Measurements from ENCODE around the gene FGD2. TPM values are rescaled to one million over a fixed set of nuclear protein-coding genes. Genes with fewer than 3 reads are reported as not detected.

Gene FGD2, protein sequence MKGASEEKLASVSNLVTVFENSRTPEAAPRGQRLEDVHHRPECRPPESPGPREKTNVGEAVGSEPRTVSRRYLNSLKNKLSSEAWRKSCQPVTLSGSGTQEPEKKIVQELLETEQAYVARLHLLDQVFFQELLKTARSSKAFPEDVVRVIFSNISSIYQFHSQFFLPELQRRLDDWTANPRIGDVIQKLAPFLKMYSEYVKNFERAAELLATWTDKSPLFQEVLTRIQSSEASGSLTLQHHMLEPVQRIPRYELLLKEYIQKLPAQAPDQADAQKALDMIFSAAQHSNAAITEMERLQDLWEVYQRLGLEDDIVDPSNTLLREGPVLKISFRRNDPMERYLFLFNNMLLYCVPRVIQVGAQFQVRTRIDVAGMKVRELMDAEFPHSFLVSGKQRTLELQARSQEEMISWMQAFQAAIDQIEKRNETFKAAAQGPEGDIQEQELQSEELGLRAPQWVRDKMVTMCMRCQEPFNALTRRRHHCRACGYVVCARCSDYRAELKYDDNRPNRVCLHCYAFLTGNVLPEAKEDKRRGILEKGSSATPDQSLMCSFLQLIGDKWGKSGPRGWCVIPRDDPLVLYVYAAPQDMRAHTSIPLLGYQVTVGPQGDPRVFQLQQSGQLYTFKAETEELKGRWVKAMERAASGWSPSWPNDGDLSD
- 0.57 and 0.58 TPM in 2 replicates for total RNA-seq

DNA sequence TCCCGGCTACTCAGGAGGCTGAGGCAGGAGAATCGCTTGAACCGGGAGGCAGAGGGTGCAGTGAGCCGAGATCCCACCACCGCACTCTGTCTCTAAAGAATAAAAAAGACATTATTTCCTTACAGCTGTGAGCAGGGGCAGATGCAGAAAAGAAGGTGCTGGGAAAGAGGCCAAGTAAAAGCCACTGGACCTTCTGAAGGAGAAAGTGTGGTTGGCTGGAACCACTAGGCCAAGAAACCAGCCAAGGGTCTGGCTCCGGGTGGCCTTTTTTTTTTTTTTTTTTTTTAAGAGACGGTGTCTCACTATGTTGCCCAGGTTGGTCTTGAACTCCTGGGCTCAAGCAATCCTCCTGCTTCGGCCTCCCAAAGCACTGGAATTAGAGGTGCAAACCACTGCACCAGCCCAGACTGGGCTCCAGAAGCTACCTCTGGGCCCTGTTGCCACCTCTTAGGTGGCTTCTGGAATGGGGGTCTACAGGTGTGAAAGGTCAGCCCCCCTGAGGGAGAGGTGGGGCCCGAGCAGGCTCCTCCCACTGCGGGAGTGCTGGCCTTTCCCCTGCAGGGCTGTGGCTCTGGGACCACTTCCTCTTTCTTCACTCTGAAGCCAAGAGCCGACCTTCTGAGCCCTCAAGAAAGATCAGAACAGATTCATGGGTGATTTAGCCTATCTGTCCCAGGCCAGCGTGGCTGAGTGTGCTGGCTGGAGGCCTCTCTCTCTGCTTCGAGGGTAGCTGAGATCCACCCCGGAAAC is at the start of gene FGD2:
Gene FGD2 (plus strand): TSS at position 595 of the 750 bp plus-strand sequence. CDS start 163 bp downstream, outside the sequence.
- Mint-ChIP-seq H3K36me3 (ENCODE audit: low read depth) (no peaks in the 10 kb centered on the region), H3K9me3 (no peaks in the 10 kb centered on the region), H3K27ac (no peak within 1 kb of the TSS), H3K27me3 (peaks cover 7% of the 10 kb centered on the region), H3K4me1 (peaks cover 12% of the 10 kb centered on the region), H3K4me3 (no peak within 1 kb of the TSS)
- intact Hi-C loops (cut with micrococcal nuclease): no loop called here
- no peak for DNase-seq

DNA sequence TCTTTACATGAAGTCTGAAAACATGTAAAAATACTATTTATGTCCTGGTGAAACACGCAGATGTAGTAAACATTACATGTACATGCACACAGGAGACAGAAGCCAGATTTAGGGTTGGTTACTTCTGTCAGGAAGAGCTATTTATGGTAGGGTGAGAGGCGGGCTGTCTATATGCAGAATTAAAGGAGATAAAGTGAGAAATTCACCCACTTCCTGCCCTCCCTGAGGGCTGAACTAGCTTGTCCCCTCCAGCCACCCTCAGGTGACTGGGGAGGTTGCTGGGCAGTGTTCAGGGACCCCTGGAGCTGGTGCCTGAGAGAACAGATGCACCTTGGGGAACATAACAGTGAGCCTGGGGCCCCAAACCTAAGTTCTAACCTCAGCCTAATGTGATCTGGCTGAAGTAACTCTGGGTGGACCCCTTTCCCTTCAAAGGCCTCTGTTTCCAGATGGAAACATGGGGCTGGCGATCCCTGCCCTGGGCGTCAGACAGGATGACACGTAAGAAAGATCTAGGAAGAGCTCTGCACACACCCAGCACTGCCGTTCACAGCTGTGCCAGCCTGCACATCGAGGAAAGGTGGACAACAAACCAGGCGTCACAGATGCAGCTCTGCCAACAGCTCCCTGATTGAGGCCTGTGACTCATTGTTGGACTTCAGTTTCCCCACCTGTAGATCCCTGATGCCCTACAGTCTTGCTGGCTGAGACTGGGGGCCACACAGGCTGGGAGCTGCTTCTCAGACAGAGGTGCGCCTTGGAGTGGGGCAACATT is 49.6 kb upstream of the FGD2 start:
- peaks cover 6% of the 10 kb centered on the region for H3K27me3 Mint-ChIP-seq
- H3K4me3 Mint-ChIP-seq: no peak overlapping the region
- no peak overlapping the region for H3K27ac Mint-ChIP-seq
- H3K36me3 Mint-ChIP-seq (ENCODE audit: low read depth): no peaks in the 10 kb centered on the region
- H3K9me3 Mint-ChIP-seq: no peaks in the 10 kb centered on the region
- peak; percentile 66 for DNase-seq
- intact Hi-C loops (cut with micrococcal nuclease): loop anchor here (2.0 kb wide), 1 partner anchor 43 kb away; no protein-coding TSS in a partner anchor
- H3K4me1 Mint-ChIP-seq: peaks cover 34% of the 10 kb centered on the region

DNA sequence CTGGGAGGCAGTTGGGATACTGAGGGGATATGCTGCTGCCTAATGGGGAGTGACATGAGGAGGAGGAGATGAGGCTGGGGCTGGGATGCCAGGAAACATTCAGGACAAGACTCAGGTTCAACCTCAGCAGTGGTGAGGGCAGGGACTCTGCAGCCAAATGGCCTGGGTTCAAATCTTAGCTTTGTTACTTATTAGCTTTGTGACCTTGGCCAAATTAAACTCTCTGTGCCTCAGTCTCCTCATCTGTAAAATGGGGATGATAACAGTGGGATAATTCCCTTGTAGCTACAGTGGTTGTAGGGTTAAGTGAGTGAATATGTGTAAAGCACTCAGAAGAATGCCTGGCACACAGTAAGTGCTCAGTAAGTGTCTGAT is 49.0 kb upstream of the FGD2 start:
- peaks cover 40% of the 10 kb centered on the region for H3K4me1 Mint-ChIP-seq

DNA sequence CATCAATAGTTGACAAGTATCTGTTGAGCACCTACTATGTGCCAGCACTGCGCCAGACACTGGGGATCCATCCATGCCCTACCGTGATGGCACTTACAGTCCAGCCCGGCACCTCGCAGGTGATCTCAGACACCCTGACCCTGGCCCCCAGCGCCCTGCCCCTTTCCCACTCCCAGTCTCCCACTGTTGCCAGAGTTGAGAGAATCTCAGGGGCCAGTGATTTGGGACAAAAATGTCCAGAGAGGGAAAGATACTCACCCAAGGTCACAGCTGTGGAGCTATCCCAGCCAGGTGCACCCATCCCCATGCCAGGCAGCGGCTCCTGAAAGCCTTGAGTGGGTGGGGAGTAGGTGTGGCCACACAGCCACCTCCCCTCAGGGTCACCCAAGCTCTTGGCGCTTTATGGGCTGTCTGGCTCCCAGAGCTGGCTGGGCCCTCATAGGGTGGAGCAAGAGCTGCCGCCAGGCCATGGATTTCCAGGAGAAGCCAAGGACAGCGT is 47.6 kb upstream of the FGD2 start:
- Mint-ChIP-seq H3K4me3 (no peak overlapping the region), H3K36me3 (ENCODE audit: low read depth) (no peaks in the 10 kb centered on the region), H3K9me3 (no peaks in the 10 kb centered on the region), H3K27me3 (peaks cover 6% of the 10 kb centered on the region), H3K27ac (no peak overlapping the region), H3K4me1 (peaks cover 43% of the 10 kb centered on the region)
- no peak for DNase-seq
- intact Hi-C loops (cut with micrococcal nuclease): no loop called here

More for the DNA sequence above, 49.0 kb upstream of the FGD2 start:
- intact Hi-C loops (cut with micrococcal nuclease): no loop called here
- H3K9me3 Mint-ChIP-seq: no peaks in the 10 kb centered on the region
- H3K27me3 Mint-ChIP-seq: peaks cover 6% of the 10 kb centered on the region
- no peak for DNase-seq
- no peaks in the 10 kb centered on the region for H3K36me3 Mint-ChIP-seq (ENCODE audit: low read depth)
- H3K27ac Mint-ChIP-seq: no peak overlapping the region
- H3K4me3 Mint-ChIP-seq: no peak overlapping the region

DNA sequence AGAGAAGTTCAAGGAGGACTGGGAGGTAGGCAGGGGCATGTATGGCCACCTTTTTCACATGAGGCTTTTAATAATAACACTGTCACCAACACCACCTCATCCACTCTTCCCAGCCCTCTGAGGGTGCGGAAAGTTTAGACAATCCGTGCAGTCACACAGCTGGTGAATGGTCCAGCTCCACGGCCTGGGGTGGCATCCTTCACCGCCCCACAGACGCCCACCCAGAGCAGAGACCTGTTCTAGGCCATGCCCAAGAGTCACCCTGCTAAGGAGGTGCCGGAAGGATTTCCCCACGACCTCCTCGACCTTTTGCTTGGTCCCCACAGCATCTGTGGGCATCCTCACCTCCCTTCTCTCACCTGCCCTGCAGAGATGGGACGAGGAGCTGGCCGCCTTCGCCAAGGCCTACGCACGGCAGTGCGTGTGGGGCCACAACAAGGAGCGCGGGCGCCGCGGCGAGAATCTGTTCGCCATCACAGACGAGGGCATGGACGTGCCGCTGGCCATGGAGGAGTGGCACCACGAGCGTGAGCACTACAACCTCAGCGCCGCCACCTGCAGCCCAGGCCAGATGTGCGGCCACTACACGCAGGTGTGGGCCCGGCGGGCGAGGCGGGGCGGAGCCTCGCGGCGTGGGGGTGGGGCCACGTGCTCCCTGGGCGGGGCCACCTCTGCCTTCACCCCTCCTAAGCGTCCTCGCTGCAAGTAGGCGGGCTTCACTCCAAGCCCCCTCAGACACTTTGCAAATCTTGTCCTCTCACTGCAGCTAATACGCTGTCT is 46.5 kb upstream of the FGD2 start:
- DNase-seq: no peak
- intact Hi-C loops (cut with micrococcal nuclease): no loop called here
- Mint-ChIP-seq H3K4me1 (peaks cover 47% of the 10 kb centered on the region), H3K36me3 (ENCODE audit: low read depth) (no peaks in the 10 kb centered on the region), H3K27me3 (peaks cover 6% of the 10 kb centered on the region), H3K9me3 (no peaks in the 10 kb centered on the region), H3K27ac (no peak overlapping the region), H3K4me3 (no peak overlapping the region)

DNA sequence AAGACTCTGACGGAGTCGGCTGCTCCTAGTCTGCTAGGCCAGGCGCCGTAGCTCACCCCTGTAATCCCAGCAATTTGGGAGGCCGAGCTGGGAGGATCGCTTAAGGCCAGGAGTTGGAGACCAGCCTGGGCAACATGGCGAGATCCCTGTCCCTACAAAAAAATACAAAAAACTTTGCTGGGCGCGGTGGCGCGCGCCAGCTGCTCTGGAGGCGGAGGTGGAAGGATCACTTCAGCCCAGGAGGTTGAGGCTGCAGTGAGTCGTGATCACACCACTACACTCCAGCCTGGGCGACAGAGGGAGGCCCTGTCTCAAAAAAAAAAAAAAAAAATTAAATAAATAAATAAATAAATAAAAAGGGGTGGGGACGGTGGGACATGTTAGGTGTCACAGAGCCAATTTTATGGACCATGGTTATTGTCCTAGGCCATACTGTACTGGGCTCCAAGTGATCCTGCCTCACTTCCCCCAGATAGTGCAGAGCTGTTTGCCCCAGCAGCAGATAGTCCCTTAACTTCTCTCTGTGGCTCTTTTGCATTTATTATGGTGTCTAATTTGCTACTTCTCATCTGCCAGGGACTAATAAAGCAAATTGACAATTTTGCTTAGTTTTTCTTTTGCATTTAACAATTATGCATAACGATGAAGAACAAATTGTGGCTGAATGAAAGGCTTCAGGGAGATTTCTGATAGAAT is 45.8 kb upstream of the FGD2 start:
- intact Hi-C loops (cut with micrococcal nuclease): no loop called here
- H3K4me1 Mint-ChIP-seq: peaks cover 47% of the 10 kb centered on the region
- no peak for DNase-seq

DNA sequence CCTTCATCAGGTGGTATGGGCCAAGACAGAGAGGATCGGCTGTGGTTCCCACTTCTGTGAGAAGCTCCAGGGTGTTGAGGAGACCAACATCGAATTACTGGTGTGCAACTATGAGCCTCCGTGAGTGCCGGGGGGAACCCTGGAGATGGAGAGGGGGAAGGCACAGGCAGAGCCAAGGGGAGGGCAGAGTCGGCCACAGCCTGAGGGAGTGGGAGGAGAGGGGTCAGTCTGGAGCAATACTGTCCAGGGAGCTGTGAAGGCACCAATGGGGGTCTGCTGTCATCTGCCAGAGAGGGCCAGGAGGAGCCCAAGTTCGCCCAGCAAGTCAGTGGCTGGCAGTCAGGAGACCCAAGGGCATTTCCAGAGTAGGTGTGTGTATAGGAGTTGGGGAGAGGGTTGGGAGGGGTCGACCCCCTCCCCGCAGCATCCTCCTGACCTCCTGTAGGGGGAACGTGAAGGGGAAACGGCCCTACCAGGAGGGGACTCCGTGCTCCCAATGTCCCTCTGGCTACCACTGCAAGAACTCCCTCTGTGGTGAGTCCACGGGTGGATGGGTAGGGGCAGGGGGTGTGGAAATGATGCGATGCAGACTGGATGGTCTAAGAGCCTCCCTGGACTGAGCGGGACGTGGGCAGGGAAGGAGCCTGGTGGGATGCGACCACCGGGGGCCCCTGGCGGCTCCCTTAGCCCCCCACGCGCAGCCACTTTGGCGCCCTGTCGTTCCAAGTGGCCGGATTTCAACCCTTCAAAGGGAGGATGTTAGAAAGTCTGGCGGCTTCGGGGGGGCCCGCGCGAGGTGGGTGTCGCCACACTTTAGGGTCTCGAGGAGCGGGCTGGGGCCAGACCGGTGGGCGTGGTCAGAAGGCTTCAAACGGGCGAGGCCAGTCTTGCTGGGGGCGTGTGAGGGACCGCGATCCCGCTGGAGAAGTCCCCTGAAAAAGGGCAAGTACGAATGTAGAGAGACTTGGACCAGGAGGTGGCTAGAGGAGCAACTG is 43.7 kb upstream of the FGD2 start:
- no peak for DNase-seq
- Mint-ChIP-seq H3K36me3 (ENCODE audit: low read depth) (peaks cover 2% of the 10 kb centered on the region), H3K4me3 (no peak overlapping the region), H3K27me3 (peaks cover under 1% of the 10 kb centered on the region), H3K9me3 (no peaks in the 10 kb centered on the region), H3K27ac (no peak overlapping the region), H3K4me1 (peaks cover 38% of the 10 kb centered on the region)
- intact Hi-C loops (cut with micrococcal nuclease): no loop called here

More for the DNA sequence above, 45.8 kb upstream of the FGD2 start:
- no peak overlapping the region for H3K4me3 Mint-ChIP-seq
- no peaks in the 10 kb centered on the region for H3K36me3 Mint-ChIP-seq (ENCODE audit: low read depth)
- H3K27me3 Mint-ChIP-seq: peaks cover 6% of the 10 kb centered on the region
- H3K27ac Mint-ChIP-seq: no peak overlapping the region
- no peaks in the 10 kb centered on the region for H3K9me3 Mint-ChIP-seq

DNA sequence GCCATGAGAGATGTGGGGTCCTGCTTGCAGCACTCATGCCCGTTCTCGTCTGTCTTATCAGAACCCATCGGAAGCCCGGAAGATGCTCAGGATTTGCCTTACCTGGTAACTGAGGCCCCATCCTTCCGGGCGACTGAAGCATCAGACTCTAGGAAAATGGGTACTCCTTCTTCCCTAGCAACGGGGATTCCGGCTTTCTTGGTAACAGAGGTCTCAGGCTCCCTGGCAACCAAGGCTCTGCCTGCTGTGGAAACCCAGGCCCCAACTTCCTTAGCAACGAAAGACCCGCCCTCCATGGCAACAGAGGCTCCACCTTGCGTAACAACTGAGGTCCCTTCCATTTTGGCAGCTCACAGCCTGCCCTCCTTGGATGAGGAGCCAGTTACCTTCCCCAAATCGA is 42.6 kb upstream of the FGD2 start:
- H3K4me3 Mint-ChIP-seq: no peak overlapping the region
- peak; percentile 96 for DNase-seq
- H3K27ac Mint-ChIP-seq: peak overlapping the region; percentile 59
- no peaks in the 10 kb centered on the region for H3K27me3 Mint-ChIP-seq
- intact Hi-C loops (cut with micrococcal nuclease): loop anchor here (1.0 kb wide), 1 partner anchor 23 kb away; the partner anchor contains the start of gene MTCH1
- H3K4me1 Mint-ChIP-seq: peaks cover 38% of the 10 kb centered on the region
- H3K9me3 Mint-ChIP-seq: no peaks in the 10 kb centered on the region
- peaks cover 10% of the 10 kb centered on the region for H3K36me3 Mint-ChIP-seq (ENCODE audit: low read depth)

DNA sequence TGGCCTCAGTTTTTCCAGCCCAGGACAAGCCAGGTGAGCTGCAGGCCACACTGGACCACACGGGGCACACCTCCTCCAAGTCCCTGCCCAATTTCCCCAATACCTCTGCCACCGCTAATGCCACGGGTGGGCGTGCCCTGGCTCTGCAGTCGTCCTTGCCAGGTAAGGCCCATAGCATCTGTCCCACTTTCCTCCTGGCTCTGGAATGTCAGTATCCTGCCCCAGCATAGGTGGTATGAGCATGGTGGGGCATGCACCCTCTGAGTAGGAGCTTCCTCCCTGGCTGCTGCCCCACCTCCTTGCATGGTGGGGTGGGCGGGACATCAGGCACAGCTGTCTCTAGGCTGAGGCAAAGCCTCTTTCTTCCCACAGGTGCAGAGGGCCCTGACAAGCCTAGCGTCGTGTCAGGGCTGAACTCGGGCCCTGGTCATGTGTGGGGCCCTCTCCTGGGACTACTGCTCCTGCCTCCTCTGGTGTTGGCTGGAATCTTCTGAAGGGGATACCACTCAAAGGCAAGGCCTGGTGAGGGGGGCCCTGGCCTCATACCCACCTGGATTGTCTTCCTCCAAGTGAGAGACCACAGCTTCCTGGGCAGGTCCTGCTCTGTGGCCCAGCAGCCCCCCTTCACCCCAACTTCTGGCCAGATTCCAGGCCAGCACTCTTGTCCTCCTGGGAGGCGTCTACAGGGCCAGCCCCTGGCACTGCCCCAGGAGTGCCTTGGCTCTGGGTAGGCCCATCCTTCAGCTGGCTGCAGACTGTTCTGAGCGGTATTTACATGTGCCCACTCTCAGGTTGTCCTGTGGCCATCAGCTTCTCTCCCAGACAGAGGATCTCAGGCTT is 41.8 kb upstream of the FGD2 start:
- H3K4me1 Mint-ChIP-seq: peaks cover 38% of the 10 kb centered on the region
- H3K9me3 Mint-ChIP-seq: no peaks in the 10 kb centered on the region
- H3K27ac Mint-ChIP-seq: peak overlapping the region; percentile 59
- DNase-seq: peak; percentile 82
- H3K36me3 Mint-ChIP-seq (ENCODE audit: low read depth): peaks cover 18% of the 10 kb centered on the region
- H3K27me3 Mint-ChIP-seq: no peaks in the 10 kb centered on the region
- no peak overlapping the region for H3K4me3 Mint-ChIP-seq
- intact Hi-C loops (cut with micrococcal nuclease): loop anchor here (1.0 kb wide), 1 partner anchor 23 kb away; the partner anchor contains the start of gene MTCH1

DNA sequence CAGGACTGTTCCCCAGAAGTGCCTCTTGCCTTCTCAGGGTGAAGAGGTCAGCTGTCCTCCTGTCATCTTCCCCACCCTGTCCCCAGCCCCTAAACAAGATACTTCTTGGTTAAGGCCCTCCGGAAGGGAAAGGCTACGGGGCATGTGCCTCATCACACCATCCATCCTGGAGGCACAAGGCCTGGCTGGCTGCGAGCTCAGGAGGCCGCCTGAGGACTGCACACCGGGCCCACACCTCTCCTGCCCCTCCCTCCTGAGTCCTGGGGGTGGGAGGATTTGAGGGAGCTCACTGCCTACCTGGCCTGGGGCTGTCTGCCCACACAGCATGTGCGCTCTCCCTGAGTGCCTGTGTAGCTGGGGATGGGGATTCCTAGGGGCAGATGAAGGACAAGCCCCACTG is 41.1 kb upstream of the FGD2 start:
- Mint-ChIP-seq H3K27ac (no peak overlapping the region), H3K27me3 (no peaks in the 10 kb centered on the region), H3K36me3 (ENCODE audit: low read depth) (peaks cover 22% of the 10 kb centered on the region), H3K9me3 (no peaks in the 10 kb centered on the region), H3K4me1 (peaks cover 38% of the 10 kb centered on the region), H3K4me3 (no peak overlapping the region)
- no peak for DNase-seq
- intact Hi-C loops (cut with micrococcal nuclease): no loop called here

DNA sequence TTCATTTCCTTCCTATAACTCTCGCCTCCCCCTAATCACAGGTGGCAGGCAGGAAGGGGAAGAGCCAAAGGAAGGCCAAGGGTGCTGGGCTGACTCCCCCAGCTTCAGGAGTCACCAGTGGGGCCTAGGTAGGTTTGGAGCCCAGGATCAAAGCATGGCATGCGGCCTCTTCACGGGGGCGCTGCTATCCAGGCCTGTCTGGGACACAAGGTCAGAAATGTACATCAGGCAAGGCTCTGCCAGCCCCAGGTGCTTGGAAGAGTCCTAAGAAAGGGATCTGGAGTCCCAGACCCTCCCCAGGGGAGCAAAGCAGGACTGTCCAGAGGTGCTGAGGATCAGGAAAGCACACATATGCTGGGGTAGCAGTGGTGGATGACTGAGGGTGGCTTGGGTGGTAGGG is 40.5 kb upstream of the FGD2 start:
- Mint-ChIP-seq H3K4me3 (no peak overlapping the region), H3K27me3 (no peaks in the 10 kb centered on the region), H3K36me3 (ENCODE audit: low read depth) (peaks cover 27% of the 10 kb centered on the region), H3K4me1 (peaks cover 37% of the 10 kb centered on the region), H3K9me3 (no peaks in the 10 kb centered on the region), H3K27ac (peak overlapping the region; percentile 25)
- DNase-seq: no peak
- intact Hi-C loops (cut with micrococcal nuclease): no loop called here

Data from activated CD4-positive, alpha-beta T cell treated with anti-CD3 and anti-CD28 coated beads, Interleukin-2, amount 10 ng/mL, durations not matched to agents 24 days and 14 days (primary cell).